A549 (cell line): Measurements from ENCODE around the gene HNF1A.

Experiments used
- CEBPB ChIP-seq, 2 experiments: fragments of >200 bp in 1 of 2; sonication (Bioruptor Twin) in 1 of 2; formaldehyde crosslinking in 1 of 2; IDR thresholded peaks; 2 replicates each; pipeline ENCODE4 v1.6.1; 2012 to 2016
- MAFK ChIP-seq: fragments of 450-650 bp; IDR thresholded peaks from 2 replicates; pipeline ENCODE4 v1.6.1; 2014; ENCODE audit not compliant: partially characterized antibody
- POLR2A ChIP-seq: IDR thresholded peaks from 2 replicates; pipeline ENCODE4 v1.6.1; 2012; ENCODE audit warnings: mild to moderate bottlenecking, low read length
- TF ChIP-seq, protein P1 (sequence below): fragments of >200 bp; sonication (Bioruptor Twin); formaldehyde crosslinking; IDR thresholded peaks from 3 replicates; pipeline ENCODE4 v1.5.1; 2016

DNA sequence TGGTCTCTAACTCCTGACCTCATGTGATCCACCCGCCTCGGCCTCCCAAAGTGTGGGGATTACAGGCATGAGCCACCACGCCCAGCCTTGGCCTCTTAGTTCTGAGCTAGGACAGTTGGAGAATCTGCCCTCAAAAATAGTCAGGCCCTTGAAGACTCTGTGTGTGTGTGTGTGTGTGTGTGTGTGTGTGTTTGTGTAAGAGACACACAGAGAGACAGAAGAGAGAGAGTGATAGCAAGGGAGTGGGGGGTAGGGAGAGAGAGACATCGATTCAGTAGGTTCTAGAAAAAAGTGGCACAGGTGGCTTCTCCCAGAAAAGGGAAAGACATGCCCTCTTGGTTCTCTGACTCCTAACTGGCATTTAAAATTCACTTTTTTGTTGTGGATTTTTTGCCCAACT, 5.4 kb downstream of the HNF1A start:
- TF ChIP-seq CEBPB (IDR thresholded peaks at IDR 0.05) (no peak), POLR2A (no peak), MAFK (no peak)
- TF ChIP-seq, protein P1, sequence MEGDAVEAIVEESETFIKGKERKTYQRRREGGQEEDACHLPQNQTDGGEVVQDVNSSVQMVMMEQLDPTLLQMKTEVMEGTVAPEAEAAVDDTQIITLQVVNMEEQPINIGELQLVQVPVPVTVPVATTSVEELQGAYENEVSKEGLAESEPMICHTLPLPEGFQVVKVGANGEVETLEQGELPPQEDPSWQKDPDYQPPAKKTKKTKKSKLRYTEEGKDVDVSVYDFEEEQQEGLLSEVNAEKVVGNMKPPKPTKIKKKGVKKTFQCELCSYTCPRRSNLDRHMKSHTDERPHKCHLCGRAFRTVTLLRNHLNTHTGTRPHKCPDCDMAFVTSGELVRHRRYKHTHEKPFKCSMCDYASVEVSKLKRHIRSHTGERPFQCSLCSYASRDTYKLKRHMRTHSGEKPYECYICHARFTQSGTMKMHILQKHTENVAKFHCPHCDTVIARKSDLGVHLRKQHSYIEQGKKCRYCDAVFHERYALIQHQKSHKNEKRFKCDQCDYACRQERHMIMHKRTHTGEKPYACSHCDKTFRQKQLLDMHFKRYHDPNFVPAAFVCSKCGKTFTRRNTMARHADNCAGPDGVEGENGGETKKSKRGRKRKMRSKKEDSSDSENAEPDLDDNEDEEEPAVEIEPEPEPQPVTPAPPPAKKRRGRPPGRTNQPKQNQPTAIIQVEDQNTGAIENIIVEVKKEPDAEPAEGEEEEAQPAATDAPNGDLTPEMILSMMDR: no peak
